ENCODE measurements around the gene SRSF12. TPM values are rescaled to one million over a fixed set of nuclear protein-coding genes. Genes with fewer than 3 reads are reported as not detected.
"Not testable (repeated sequence)": the region's sequence is repeated elsewhere in the genome, so short reads cannot be mapped to it uniquely, and the experiment has no call there.

The SRSF12 gene
- total and polyA plus RNA-seq, 4 donors, result 0.49 to 4.0 (median 0.67) TPM

- H3K36me3 ChIP-seq (ENCODE audit: control insufficient read depth in 4 of 4, insufficient read depth in 4 of 4, low read length in 4 of 4), result no peaks in the 10 kb centered on the region
- no peak overlapping the region for H3K9ac ChIP-seq (ENCODE audit: insufficient read depth in 1 of 2, low read length in 2 of 2)
- H3K4me1 ChIP-seq (ENCODE audit: control insufficient read depth in 5 of 5, insufficient read depth in 5 of 5, low read length in 5 of 5), result no peaks in the 10 kb centered on the region
- DNase-seq (no peak), ATAC-seq (ENCODE audit: insufficient read depth, low FRiP score) (no peak)
- no peak for TF ChIP-seq CTCF (IDR thresholded peaks at IDR 0.05; ENCODE audit: control extremely low read depth, extremely low read depth)
- H3K27me3 ChIP-seq (ENCODE audit: control insufficient read depth in 3 of 3, insufficient read depth in 3 of 3, low read length in 2 of 3), result no peaks in the 10 kb centered on the region
- no peak overlapping the region for H3K27ac ChIP-seq (ENCODE audit: low read depth in 1 of 2, low read length in 1 of 2)
- H3K9me3 ChIP-seq (ENCODE audit: control insufficient read depth in 4 of 4, insufficient read depth in 3 of 4, low read length in 3 of 4), result no peaks in the 10 kb centered on the region
- 35 to 58% methylated on average over 4 of the region's 4 CpGs for WGBS, 2 donors
- no peak overlapping the region for H3K4me3 ChIP-seq
Observed at GRCh38 chr6:89066940-89067646, 50.8 kb downstream of the SRSF12 start.

- 91 to 100% methylated on average over 7 to 9 of the region's 9 CpGs for WGBS, 2 donors
- H3K4me3 ChIP-seq; H3K9me3 ChIP-seq (ENCODE audit: control insufficient read depth in 4 of 4, insufficient read depth in 3 of 4, low read length in 3 of 4); H3K36me3 ChIP-seq (ENCODE audit: control insufficient read depth in 4 of 4, insufficient read depth in 4 of 4, low read length in 4 of 4); H3K9ac ChIP-seq (ENCODE audit: insufficient read depth in 1 of 2, low read length in 2 of 2); H3K27me3 ChIP-seq (ENCODE audit: control insufficient read depth in 3 of 3, insufficient read depth in 3 of 3, low read length in 2 of 3); H3K27ac ChIP-seq (ENCODE audit: low read depth in 1 of 2, low read length in 1 of 2); H3K4me1 ChIP-seq (ENCODE audit: control insufficient read depth in 5 of 5, insufficient read depth in 5 of 5, low read length in 5 of 5); ATAC-seq (ENCODE audit: insufficient read depth, low FRiP score); DNase-seq: not testable (repeated sequence)
Observed at GRCh38 chr6:89066121-89066520, 51.8 kb downstream of the SRSF12 start.

- H3K27ac ChIP-seq (ENCODE audit: low read depth in 1 of 2, low read length in 1 of 2); ATAC-seq (ENCODE audit: insufficient read depth, low FRiP score); H3K9ac ChIP-seq (ENCODE audit: insufficient read depth in 1 of 2, low read length in 2 of 2); H3K4me3 ChIP-seq; H3K36me3 ChIP-seq (ENCODE audit: control insufficient read depth in 4 of 4, insufficient read depth in 4 of 4, low read length in 4 of 4); DNase-seq; H3K4me1 ChIP-seq (ENCODE audit: control insufficient read depth in 5 of 5, insufficient read depth in 5 of 5, low read length in 5 of 5); H3K9me3 ChIP-seq (ENCODE audit: control insufficient read depth in 4 of 4, insufficient read depth in 3 of 4, low read length in 3 of 4); H3K27me3 ChIP-seq (ENCODE audit: control insufficient read depth in 3 of 3, insufficient read depth in 3 of 3, low read length in 2 of 3): not testable (repeated sequence)
- 98% methylated on average over 22 of the region's 22 CpGs for WGBS, 2 donors
Observed at GRCh38 chr6:89064931-89065330, 52.9 kb downstream of the SRSF12 start.

- TF ChIP-seq CTCF (IDR thresholded peaks at IDR 0.05; ENCODE audit: control extremely low read depth, extremely low read depth), result no peak
- Histone ChIP-seq H3K36me3 (ENCODE audit: control insufficient read depth in 4 of 4, insufficient read depth in 4 of 4, low read length in 4 of 4) (no peaks in the 10 kb centered on the region), H3K27ac (ENCODE audit: low read depth in 1 of 2, low read length in 1 of 2) (no peak overlapping the region), H3K27me3 (ENCODE audit: control insufficient read depth in 3 of 3, insufficient read depth in 3 of 3, low read length in 2 of 3) (no peaks in the 10 kb centered on the region), H3K4me3 (no peak overlapping the region), H3K4me1 (ENCODE audit: control insufficient read depth in 5 of 5, insufficient read depth in 5 of 5, low read length in 5 of 5) (no peaks in the 10 kb centered on the region), H3K9me3 (ENCODE audit: control insufficient read depth in 4 of 4, insufficient read depth in 3 of 4, low read length in 3 of 4) (no peaks in the 10 kb centered on the region), H3K9ac (ENCODE audit: insufficient read depth in 1 of 2, low read length in 2 of 2) (no peak overlapping the region)
- no peak for DNase-seq
- 92 to 97% methylated on average over 1 of the region's 1 CpG for WGBS, 2 donors
- no peak for ATAC-seq (ENCODE audit: insufficient read depth, low FRiP score)
Observed at GRCh38 chr6:89063881-89064280, 54.0 kb downstream of the SRSF12 start.

Measured in lung (tissue), 12 donors.